Left renal pelvis (tissue), 4 donors: Measurements from ENCODE around the gene NAB2. TPM values are rescaled to one million over a fixed set of nuclear protein-coding genes. Genes with fewer than 3 reads are reported as not detected.
A peak's percentile ranks its signal among the peaks of the same experiment; 100 is the strongest.

ENCODE experiments used
- DNase-seq, 4 donors: peaks; one replicate each; pipeline ENCODE4 v3.0.0-alpha.2; 2013; ENCODE audit warnings: low read depth in 4 of 4, low spot score in 3 of 4
- polyA plus RNA-seq, 4 donors: library from polyadenylated mRNA; unstranded; fragments of 120-200 nt; gene quantifications; one replicate each; pipeline ENCODE4 v1.2.1, GENCODE V29; 2013; ENCODE audit not compliant: insufficient read length in 4 of 4

NAB2 gene
- polyA plus RNA-seq, 4 donors, result 40.4 to 54.4 (median 45.4) TPM

DNA sequence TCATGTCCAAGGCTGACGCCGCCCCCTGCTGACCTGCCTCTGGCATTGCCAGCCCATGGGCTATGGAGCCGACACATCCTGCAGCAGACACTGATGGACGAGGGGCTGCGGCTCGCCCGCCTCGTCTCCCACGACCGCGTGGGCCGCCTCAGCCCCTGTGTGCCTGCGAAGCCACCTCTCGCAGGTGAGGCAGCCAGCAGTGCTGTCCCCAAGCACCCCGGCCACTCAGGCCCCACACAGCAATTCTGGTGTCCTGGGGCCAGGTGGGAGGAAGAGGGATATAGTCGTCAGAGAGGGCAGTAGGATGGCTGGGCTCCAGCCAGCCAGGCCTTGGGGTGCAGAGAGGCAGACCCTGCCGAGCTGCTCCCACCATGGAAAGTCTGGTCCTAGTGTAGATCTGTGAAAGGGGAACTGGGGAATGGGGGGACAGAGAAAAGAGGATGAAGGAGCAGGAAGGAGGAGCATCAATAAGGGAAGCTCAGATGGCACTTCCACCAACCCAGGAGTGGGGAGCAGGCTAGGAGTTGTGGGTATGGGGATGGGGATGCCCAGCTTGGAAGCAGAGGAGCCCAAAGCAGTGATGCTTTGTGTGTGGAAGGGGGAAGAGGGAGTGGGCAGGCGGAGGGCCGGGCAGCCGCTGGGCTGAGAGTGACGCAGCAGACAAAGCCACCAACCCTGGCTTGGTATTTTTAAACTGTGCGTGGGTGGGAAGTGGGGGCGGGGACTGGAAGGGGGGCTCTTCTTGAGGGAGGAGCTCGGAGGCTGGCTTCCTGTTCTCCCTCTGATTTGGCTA, 4.7 kb downstream of the NAB2 start:
- peak in 3 of 4 donors; percentile 35 to 63 (median 46) for DNase-seq

DNA sequence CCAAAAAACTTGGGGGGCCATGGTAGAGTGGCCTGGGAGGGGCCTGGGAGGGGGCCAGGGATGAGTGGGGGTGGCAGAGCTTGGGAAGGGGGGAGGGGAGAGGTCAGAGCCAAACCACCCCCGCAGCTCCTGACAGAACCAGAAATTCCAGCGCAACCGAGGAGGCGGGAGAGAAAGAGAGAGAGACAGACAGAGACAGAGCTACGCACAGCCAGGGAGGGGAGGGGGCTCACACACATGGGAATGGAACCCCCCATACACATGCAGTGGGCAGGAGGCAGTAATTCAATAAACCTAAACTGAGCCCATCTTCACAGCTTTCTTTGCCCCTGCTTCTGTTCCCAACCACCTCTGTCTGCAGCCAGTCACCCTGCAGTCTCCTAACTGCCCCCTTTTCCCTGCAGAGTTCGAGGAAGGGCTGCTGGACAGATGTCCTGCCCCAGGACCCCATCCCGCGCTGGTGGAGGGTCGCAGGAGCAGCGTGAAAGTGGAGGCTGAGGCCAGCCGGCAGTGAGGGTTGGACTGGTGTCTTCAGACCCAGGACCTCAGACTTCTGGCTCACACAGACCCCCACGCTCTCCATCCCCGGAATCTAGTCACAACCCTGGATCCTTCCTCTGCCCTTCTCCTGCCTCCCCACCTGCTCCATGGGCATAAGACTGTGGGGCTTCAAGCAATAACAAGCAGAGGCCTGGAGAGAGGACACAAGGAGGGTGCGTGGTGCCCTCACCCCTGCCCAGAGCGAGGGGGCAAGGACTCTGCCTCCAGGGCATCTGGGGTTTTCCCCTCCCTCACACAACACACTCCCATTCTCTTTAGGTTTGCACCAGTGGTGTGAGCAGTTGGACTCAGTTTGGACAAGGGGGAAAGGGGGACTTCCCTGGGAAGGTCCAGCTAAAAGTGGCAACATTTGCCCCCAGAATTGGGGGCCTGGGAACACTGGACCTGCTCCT, 5.6 kb downstream of the NAB2 start:
- no peak for DNase-seq

DNA sequence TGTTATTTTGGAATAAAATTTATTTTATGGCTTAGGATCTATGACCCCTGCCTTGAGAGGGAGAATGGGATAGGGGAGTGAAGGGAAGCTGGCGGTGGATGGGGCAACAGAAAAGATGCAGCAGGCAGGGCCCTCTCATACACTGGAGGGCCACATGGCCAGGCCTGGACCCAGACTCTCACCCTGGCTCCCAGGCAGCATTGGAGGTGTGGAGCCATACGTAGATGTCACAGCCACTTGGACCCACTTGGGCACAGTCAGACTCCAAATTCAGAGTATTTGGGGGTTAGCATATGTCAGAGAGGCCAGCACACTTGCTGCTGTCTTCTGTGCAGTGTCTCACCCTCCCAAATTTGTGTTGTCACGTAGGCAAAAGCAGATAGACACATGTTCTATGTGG, 6.5 kb downstream of the NAB2 start:
- DNase-seq, result no peak

DNA sequence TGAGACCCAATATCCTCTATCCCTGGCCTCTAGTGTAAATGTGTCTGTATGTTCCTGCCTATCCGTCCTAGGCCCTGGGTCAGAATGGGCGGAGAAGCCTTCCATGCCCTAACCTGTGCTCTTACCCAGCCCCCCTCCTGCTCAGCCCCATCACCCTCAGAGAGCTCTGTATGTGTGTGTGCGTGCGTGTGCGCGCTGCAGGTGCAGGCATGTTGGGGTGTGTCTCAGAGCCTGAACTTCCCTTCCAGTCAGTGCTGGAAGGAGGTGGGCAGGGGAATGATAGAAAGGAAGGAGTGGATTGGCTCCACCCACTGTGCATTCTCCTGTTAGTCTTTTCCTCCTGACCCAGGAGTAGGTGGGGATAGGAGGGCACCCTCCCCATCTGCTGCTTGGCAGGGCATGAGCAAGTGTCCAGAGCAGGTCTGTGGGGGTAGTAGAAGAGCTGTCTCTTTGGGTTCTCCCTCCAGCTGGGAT, 7.2 kb downstream of the NAB2 start:
- DNase-seq, result no peak

DNA sequence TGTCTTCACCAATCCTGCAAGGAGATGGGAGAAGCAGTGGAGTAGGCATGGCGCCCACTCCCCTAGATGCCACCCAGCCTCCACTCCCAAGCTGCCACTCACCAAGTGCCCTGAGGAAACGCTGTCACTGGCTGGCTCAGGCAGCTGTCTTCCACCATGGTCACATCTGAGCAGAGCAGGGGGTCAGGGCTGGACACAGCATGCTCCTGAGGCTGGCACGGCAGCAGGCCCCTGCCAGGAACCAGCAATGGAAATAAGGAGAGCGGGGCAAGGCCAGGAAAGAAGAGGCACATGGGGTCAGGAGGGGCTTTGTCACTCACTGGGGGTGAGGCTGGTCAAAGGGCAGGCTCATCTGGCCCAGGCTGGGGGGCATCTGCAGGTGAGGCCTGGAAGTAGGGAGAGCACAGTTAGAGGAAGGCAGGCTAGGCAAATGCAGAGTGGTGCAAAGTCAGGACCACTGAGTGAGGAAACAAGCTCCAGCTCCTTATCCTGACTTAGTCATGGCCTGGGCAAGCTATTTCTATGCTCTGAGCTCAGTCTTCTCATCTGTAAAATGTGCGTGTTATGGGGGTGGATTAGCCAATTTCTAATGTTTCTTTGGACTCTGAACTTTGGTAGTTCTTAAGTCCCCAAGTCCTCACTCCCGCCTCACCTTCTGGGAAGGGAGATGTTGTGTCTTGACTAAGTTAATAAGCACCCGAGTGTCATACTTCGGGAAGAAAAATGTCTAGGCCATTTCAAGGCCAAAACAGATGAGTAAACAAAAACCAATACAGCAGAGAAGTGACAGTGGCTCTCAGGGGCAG, 8.0 kb downstream of the NAB2 start:
- no peak for DNase-seq

DNA sequence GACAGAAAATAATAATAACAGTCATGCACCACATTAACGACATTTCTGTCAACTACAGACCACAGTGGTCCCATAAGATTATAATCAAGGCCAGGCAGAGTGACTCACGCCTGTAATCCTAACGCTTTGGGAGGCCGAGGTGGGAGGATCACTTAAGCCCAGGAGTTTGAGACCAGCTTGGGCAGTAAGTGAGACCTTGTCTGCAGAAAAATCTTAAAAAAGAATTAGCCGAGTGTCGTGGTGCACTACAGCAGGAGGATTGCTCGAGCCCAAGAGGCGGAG, 8.6 kb downstream of the NAB2 start:
- no peak for DNase-seq

DNA sequence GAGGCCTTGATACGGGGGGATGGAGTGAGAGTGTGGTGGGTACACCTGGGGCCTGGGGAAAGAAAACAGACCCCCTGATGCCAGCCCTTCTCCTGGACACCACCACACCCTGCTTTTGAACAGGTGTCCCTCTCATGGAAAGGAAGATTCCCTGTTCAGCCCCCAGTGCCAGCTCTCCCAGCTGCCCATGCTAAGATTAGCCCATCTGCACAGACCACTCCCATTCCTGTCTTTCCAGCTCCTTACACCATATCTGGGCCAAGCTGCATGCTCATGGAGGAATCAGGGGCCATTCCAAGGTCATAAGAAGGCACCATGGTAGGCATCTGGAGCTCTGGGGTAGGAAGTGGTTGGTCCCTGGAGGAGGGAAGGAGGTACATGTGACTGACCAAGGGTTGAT, 9.6 kb downstream of the NAB2 start:
- no peak for DNase-seq

DNA sequence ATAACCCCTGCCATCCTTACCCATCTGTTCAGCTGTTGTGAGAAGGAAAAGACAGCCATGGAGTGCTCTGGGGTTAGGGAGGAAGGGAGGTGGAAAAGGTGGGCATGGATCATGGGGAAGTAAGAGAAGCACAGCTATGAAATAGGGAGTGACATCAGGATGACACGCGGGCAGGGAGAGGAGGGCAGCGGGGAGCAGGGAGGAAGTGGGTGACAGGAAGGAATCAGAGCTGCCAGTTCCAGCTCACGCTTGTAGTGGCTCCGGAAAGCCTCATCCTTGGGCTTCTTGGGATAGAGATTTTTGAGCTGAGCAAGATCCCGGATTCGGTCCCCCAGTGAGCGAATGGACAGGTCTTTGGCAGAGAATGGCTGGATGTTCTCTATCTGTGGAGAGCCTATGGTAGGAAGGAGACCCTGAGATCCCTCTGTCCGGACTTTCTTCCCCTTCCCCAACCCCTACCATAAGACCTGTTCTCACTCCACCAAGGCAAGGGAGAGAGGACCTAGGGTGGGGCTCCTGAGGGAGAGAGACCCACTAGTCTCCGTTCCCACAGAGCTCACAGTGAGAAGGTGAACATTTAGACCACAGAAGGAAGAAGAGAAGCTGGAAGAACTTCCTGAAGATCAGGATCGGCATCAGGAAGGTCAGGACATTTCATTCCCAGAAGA, 10.3 kb downstream of the NAB2 start:
- no peak for DNase-seq

DNA sequence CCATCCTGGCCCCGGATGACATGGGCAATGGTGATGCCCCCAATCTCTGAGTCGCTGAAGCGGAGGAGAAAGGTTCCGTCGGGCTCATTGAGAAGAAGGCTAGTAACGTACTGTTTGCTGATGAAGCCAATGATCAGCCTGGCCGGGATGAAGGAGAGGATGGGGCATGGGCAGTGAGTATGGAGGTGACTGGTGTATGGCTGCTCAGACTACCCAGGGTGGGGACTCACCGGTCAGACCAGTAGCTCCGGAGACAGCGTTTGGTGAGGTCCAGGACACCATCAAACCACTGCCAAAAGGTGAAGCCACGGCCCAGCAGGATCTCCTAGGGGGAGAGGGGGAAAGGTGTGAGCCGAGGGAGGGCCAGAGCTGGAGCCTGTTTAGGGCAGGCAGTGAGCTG, 10.9 kb downstream of the NAB2 start:
- DNase-seq, result no peak

DNA sequence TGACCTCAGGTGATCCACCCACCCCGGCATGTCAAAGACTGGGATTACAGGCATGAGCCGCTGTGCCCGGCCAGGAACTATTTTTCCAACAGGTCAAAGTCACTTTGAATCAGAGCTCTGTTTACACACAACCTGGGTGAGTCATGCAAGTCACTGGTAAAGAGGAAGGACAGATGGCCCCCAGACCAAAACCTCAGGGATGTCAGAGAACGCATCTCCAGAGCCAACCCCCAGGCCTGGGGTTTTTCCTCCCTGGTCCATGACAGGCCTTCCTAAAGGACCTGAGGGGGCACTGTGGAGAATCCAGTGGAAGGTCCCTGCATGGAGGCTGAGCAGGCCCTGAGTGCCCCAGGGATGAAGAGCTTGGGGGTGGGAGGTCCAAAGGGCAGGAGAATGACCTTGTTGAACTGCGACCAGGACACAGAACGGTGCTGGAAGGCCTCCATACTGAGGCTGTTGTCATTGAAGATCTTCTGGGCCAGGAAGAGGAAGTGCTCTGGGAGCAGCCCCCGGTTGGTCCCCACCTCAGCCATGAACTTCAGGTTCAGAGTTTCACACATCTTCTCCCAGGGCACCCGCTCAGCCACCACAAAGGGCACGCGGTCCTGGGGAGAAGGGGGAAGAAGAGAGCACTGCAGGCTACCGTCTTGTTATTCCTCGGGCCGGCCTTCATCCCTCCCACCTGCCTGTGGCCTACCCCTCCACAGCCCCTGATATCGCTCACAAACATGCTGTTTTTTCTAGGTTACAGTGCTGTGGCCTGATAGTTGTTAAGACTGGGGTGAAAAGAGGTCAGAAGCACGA, 13.2 kb downstream of the NAB2 start:
- DNase-seq, result no peak

DNA sequence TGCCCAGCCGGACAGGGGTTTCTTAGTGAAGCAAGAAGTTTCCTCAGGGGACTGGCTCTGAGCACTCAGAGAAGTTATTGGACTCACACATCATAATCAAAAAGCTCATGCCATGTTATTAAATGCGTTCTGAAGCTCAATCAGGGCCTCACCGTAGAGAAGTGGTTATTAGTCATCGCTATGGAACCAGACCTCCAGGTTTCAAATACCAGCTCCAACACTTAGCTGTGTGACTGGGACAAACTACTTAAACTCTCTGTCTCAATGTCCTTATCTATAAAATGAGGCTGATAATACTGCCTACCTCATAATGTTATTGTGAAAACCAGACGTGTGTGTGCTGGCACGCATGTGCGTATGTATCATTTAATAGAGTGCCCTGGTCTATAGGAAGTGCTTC, 14.9 kb downstream of the NAB2 start:
- no peak for DNase-seq

DNA sequence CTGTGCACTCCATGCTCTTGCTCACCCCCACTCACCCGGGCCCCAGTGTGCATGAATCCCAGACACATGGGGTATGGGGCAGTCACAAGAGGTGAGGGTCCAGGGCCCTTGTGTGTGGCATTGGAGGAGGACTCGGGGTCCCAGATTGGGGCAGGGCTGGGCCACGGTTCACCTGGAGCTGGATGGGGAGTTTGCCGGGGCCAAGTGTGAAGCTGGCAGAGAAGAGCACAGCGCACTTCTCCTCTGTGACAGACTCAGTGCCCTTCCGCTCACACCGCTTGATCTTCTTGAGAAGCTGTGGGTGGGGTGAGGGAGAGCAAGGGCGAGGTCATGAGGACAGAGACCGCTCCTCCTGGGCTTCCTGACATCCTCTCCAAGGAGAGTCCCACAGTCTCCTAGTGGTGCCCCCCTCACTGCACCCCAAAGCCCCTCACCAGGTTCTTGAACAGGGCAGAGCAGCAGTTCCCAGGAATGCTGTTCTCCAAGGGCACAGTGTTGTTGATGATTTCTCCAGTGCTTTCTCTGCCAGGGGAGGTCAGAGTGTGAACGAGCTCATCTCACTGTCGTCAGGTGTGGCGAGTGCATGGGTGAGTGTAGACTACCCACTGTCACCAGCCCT, 15.5 kb downstream of the NAB2 start:
- DNase-seq, result no peak

DNA sequence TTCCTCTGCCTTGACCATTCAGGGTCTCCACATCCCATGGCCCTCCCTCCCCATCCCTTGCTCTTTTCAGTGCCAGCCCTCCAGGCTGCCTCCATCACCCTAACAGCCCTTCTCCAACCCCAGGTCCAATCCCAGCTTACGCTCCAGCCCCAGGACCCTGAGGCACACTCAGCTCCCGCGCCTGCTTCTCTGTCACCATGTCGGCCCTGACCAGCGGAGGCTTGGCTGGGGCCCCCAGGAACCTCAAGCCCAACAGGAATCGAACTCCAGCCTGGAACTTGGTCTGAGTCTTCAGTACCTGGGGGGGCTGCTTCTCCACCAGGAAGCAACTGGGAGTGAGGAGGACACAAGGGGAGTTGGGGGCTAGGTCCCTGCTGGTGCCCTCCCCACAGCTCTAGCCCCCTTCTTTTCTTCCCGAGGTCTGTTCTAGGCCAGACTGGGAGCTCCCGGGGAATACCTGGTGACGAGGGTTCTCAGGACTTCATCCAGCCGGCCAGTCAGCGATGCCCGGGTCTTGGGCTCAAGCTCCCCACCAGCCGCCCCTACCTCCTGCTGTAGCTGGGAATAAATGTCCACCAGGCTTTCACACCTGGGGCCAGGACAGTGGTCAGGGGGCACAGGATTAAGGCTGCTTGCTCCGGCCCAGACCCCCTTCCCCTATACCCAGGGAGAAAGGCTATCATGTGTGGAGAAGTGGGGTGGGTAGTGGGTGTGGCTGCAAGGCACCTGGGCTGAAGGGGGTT, 16.3 kb downstream of the NAB2 start:
- DNase-seq, result no peak

DNA sequence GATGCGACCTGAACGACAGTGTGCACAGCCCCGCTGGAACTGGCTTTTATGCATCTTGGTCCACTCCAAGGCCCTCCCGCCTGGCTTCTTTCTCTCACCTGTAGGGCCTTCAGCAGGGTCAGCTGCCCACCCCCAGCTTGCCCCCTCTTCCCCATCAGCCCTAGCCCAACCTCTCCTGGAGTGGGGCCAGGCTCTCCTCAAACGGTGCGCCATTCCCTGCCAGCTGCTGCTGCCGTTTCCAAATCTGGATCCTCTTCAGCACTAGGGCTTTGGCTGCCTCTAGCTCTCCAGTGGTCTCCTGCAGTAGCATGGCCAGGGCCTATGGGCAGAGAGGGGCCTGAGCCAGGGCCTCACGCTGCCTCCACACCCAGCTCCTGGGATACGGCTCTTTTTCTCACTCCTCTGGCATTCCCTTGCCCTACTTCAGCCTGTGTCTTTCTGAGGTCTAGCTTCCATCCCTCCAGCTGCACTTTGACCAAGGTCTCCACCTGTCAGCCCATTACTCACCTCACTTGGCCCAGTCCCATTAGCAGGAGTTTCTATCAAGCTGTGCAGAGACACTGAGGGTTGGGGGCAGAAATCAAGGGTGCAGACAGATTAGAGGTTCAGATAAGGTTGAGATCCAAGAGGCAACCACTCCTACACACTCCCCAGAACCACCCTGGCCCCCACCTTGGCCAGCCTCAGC, 17.3 kb downstream of the NAB2 start:
- DNase-seq, result no peak

DNA sequence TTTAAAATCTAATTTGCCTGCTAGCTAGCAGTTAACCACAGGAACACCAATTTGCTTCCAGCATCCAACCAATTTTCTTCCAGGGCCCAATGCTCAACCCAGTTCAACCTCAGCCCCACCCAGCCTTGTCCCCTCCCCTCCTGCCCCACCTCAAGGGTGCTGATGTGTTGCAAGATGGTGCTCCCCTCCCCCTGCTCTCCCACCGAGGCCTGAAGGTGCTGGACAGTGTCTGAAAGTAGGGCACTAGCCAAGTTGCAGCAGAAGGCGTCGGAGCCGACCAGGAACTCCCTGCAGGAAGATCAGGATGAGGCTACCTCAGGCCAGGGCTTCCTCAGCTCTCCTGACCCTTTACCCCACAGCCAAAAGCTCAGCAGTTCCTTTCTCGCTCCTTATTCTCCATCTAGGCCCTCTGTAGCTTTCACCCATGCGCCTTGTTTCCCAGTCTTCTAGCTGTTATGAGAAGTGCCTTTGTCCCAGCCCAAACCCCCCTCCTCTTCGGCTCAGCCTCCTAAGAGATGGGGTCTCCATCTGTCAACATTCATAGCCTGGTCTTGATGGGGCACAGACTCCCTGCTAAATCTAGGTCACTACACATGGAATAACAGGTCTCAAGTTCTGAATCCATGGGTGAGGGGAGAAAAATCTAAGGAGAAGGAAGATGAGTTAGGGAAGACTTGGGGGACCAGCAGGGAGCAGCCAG, 18.7 kb downstream of the NAB2 start:
- no peak for DNase-seq

DNA sequence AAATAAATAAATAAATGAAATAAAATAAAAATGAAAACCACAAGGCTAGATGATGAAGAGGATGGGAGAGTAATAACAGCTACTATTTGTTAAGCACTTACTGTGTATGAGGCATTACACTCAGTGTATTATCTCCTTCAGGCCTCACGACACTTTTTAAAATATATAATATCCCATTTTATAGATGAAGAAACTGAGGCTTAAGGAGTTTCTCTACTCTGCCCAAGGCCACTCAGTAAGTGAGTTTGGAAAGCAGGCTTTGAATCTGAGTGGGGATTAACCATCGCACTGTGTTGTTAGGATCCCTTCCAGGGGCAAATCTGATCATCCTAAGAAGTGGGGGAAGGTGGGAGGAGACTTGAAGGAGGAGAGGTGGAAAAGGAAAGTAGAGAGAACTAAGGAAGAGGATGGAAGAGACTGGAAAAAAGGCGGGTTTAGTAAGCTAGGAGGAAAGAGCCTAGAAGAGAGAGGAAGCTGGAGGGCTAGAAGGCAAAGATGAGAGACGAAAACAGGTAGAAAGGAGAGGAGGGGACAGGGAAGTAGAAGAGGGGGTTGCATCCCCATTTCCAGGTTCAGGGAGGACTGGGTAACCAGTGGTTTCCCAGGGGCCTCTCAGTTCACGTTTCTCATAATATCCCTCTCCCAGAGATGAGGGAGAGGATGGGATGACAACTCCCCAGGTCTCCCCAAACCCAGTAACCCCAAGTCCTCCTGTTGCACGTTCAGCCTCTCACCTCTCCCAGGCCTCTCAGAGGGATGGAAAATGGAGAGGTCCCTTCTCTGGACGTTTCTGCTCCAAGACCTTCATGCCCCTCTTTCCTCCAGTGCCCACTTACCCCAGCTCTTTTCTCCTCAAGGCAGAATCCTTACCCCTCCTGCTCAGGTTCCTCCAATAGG, 20.5 kb downstream of the NAB2 start:
- no peak for DNase-seq
